A549 treated with AZD9567 at 1 μM for 4 hours (cell line): ENCODE results near the gene HGFAC. TPM values are rescaled to one million over a fixed set of nuclear protein-coding genes. Genes with fewer than 3 reads are reported as not detected.

Source experiments
- total RNA-seq: library from RNA; stranded (reverse); fragments of 200-300 nt; extraction: Qiagen RNA extraction; gene quantifications from 5 replicates; pipeline ENCODE4 v1.2.3, GENCODE V29; 2022; ENCODE audit not compliant: insufficient read depth

HGFAC gene
- total RNA-seq, result 0.12 to 0.19 TPM (median 0.17 TPM) in 4 of 5 replicates, not detected in the other

GRCh38 chr4:3441501-3442459, at the start of gene HGFAC:
TSS of gene HGFAC (plus strand) at chr4:3441968. CDS start at chr4:3442002, 34 bp downstream.

GRCh38 chr4:3462790-3463415, 21.1 kb downstream of the HGFAC start, which contains the start of gene DOK7:
TSS of gene DOK7 (plus strand) at chr4:3463306. CDS start at chr4:3463376, 70 bp downstream.

Other genes with a start within 250 kb of the HGFAC start
- gene MSANTD1, start 192.8 kb upstream of the HGFAC start, total RNA-seq, result 0.13 to 0.28 TPM (median 0.15 TPM) in 4 of 5 replicates, not detected in the other
- gene RGS12, start 148.9 kb upstream of the HGFAC start, total RNA-seq, result 10.4 to 15.2 TPM (median 10.9 TPM) in 5 replicates
- gene DOK7, start 21.3 kb downstream of the HGFAC start, total RNA-seq, result 0.06 to 0.37 TPM (median 0.22 TPM) in 4 of 5 replicates, not detected in the other
- gene LRPAP1, start 90.5 kb downstream of the HGFAC start, total RNA-seq, result 130 to 137 TPM (median 135 TPM) in 5 replicates